Ectodermal cell (in vitro differentiated cells): ENCODE results near the gene ADARB1.

Experiments used
- H3K27ac ChIP-seq: 2 replicates; pipeline ENCODE4 v1.7.0; 2013; ENCODE audit warnings: mild to moderate bottlenecking, low read depth, low read length; ENCODE audit not compliant: insufficient read depth, poor library complexity, severe bottlenecking
- H3K27me3 ChIP-seq: 2 replicates; pipeline ENCODE4 v1.7.0; 2013; ENCODE audit warnings: mild to moderate bottlenecking, low read length; ENCODE audit not compliant: insufficient read depth, control insufficient read depth, poor library complexity, severe bottlenecking
- H3K36me3 ChIP-seq: one replicate; pipeline ENCODE4 v1.7.0; 2013; ENCODE audit warnings: low read length; ENCODE audit not compliant: control insufficient read depth, insufficient read depth
- H3K4me1 ChIP-seq: one replicate; pipeline ENCODE4 v1.7.0; 2013; ENCODE audit warnings: low read length; ENCODE audit not compliant: control insufficient read depth, insufficient read depth
- H3K4me3 ChIP-seq: 2 replicates; pipeline ENCODE4 v1.7.0; 2013; ENCODE audit warnings: low read depth, low read length, control low read depth; ENCODE audit not compliant: insufficient read depth
- H3K9me3 ChIP-seq: 2 replicates; pipeline ENCODE4 v1.7.0; 2013; ENCODE audit warnings: mild to moderate bottlenecking, low read length, moderate library complexity; ENCODE audit not compliant: control insufficient read depth
- WGBS, 2 experiments: methylation state at CpG; one replicate each; pipeline ENCODE4 v1.1.7; 2013; ENCODE audit warnings: missing lambda C conversion rate in 2 of 2; 5-methylcytosine and 5-hydroxymethylcytosine counted together

The ADARB1 gene

GRCh38 chr21:45056296-45056904, 18.0 kb upstream of the ADARB1 start:
- H3K9me3 ChIP-seq, result no peaks in the 10 kb centered on the region
- H3K4me1 ChIP-seq, result no peaks in the 10 kb centered on the region
- H3K27me3 ChIP-seq, result no peaks in the 10 kb centered on the region
- WGBS, 2 experiments, result 88 to 90% methylated on average over 22 of the region's 22 CpGs
- no peak overlapping the region for H3K27ac ChIP-seq
- H3K4me3 ChIP-seq, result no peak overlapping the region
- no peaks in the 10 kb centered on the region for H3K36me3 ChIP-seq

DNA sequence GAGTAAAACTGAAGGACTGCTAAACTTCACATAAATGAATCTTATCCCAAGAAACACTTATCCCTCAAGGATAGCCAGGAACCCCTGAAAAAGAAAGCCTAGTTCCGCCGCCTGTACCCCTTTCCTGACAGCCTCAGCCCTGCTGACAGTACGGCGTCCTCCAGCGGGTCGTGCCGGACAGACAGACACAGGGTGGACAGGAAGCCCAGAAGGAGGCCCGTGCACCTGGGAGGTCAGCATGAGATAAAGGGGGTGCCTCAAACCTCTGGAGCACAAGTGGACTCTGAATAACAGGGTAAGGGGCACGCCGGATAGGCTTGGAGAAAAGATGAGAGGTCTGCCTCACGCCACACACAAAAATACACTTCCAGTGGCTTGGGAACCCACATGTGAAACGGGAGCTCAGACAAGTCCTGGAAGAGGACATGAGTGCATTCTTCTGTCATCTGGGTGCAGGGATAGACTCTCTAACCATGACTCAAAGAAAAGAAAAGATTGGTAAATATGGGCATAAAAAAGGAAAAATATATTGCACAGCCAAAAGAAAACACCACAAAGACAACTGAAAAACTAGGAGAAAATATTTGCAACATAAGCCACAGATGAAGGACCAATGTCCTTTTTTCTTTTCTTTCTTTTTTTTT, 17.3 kb upstream of the ADARB1 start:
- Histone ChIP-seq H3K4me1 (no peaks in the 10 kb centered on the region), H3K4me3 (no peak overlapping the region), H3K36me3 (no peaks in the 10 kb centered on the region), H3K27me3 (no peaks in the 10 kb centered on the region), H3K9me3 (no peaks in the 10 kb centered on the region), H3K27ac (no peak overlapping the region)
- 94 to 96% methylated on average over 12 of the region's 12 CpGs for WGBS, 2 experiments

- Histone ChIP-seq H3K4me1 (no peaks in the 10 kb centered on the region), H3K27me3 (no peaks in the 10 kb centered on the region), H3K36me3 (no peaks in the 10 kb centered on the region), H3K9me3 (no peaks in the 10 kb centered on the region), H3K4me3 (no peak overlapping the region), H3K27ac (no peak overlapping the region)
- WGBS, 2 experiments, result 92 to 93% methylated on average over 14 of the region's 14 CpGs
Observed at GRCh38 chr21:45057886-45058285, 16.5 kb upstream of the ADARB1 start.

DNA sequence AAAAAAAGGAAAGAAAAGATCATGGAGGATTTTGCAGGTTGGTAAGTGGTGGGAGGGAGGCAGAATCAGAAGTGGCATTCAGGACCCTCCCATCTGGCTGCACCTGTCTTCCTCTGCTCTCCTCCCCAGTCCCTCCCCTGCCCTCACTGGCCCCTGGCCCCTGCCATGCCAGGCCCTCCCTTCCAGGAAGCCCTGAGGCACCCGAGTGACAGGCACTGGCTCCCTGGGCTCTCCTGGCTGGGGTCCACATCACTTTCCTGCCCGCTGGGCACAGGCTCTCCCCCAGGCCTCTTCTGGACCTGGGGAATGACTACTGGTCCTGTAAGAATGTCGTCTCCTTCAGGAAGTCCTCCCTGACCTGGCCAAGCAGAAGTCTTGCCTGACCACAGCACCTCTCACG, 15.3 kb upstream of the ADARB1 start:
- Histone ChIP-seq H3K27ac (no peak overlapping the region), H3K4me1 (no peaks in the 10 kb centered on the region), H3K9me3 (no peaks in the 10 kb centered on the region), H3K27me3 (no peaks in the 10 kb centered on the region), H3K4me3 (no peak overlapping the region), H3K36me3 (no peaks in the 10 kb centered on the region)
- WGBS, 2 experiments, result 92 to 93% methylated on average over 4 of the region's 4 CpGs

- Histone ChIP-seq H3K4me3 (no peak overlapping the region), H3K9me3 (no peaks in the 10 kb centered on the region), H3K36me3 (no peaks in the 10 kb centered on the region), H3K27ac (no peak overlapping the region), H3K4me1 (no peaks in the 10 kb centered on the region), H3K27me3 (no peaks in the 10 kb centered on the region)
- 93% methylated on average over 8 of the region's 8 CpGs for WGBS, 2 experiments
Observed at GRCh38 chr21:45060089-45060488, 14.3 kb upstream of the ADARB1 start.

- Histone ChIP-seq H3K4me1 (no peaks in the 10 kb centered on the region), H3K36me3 (no peaks in the 10 kb centered on the region), H3K27me3 (no peaks in the 10 kb centered on the region), H3K4me3 (no peak overlapping the region), H3K27ac (no peak overlapping the region), H3K9me3 (no peaks in the 10 kb centered on the region)
- WGBS, 2 experiments, result 90 to 94% methylated on average over 9 of the region's 9 CpGs
Observed at GRCh38 chr21:45060675-45061311, 13.6 kb upstream of the ADARB1 start.

DNA sequence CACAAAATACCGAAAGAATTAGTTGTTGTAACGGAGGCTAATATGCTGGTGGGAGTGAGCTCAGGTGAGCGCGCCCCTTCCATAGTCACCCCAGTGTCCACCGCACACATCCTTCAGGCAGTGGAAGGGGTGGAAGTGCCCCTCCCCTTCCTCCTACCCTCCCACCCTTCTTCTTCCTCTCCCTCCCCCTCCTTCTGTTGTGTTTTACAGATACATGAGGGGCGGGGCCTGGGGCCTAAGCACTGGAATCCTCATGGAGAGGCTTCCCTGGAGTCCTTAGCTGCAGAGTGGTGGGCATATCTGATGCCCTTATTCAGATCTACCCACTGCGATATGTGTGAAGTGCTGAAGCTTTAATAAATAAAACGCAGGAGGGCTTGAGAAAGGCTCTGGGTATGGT, 10.3 kb upstream of the ADARB1 start:
- 81 to 83% methylated on average over 8 of the region's 8 CpGs for WGBS, 2 experiments
- Histone ChIP-seq H3K27me3 (no peaks in the 10 kb centered on the region), H3K4me1 (no peaks in the 10 kb centered on the region), H3K36me3 (no peaks in the 10 kb centered on the region), H3K27ac (no peak overlapping the region), H3K9me3 (no peaks in the 10 kb centered on the region), H3K4me3 (no peak overlapping the region)

- H3K27ac ChIP-seq, result no peak overlapping the region
- no peaks in the 10 kb centered on the region for H3K9me3 ChIP-seq
- H3K4me3 ChIP-seq, result no peak overlapping the region
- H3K27me3 ChIP-seq, result no peaks in the 10 kb centered on the region
- WGBS, 2 experiments, result 88 to 90% methylated on average over 19 of the region's 19 CpGs
- no peaks in the 10 kb centered on the region for H3K4me1 ChIP-seq
- no peaks in the 10 kb centered on the region for H3K36me3 ChIP-seq
Observed at GRCh38 chr21:45064618-45065399, 9.6 kb upstream of the ADARB1 start.

GRCh38 chr21:45067462-45068285, 6.7 kb upstream of the ADARB1 start:
- no peaks in the 10 kb centered on the region for H3K36me3 ChIP-seq
- H3K4me1 ChIP-seq, result no peaks in the 10 kb centered on the region
- H3K9me3 ChIP-seq, result no peaks in the 10 kb centered on the region
- no peak overlapping the region for H3K27ac ChIP-seq
- WGBS, 2 experiments, result 94% methylated on average over 18 of the region's 18 CpGs
- H3K27me3 ChIP-seq, result no peaks in the 10 kb centered on the region
- no peak overlapping the region for H3K4me3 ChIP-seq
